IPS-18c (cell line): ENCODE measurements around the gene ACTN2.

Source experiments
- H3K4me3 ChIP-seq: 2 replicates; pipeline ENCODE4 v1.7.0; 2013; ENCODE audit warnings: low read depth, mild to moderate bottlenecking, low read length, moderate library complexity; ENCODE audit not compliant: insufficient read depth
- H3K9me3 ChIP-seq: one replicate; pipeline ENCODE4 v1.6.1; 2013; ENCODE audit warnings: mild to moderate bottlenecking, low read length, moderate library complexity; ENCODE audit not compliant: control insufficient read depth, insufficient read depth

Gene ACTN2

DNA sequence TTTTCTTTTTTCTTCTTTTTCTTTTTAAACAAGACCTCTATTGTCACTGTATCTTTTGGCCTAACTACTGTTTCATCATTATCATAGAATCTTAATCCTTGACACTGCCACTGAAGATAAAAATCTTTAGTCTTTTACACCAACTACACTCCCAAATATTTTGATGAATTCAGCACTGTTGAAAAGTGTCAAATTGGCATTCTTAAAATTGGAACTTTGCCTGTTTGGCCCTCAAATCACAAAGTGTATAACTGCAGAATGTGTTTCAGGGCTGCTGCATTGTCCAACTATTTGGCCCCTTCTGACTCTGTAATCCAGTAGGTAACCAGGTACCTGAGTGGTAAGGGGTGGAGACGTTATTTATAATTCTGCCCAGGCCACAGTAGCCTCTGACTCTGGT lies 34.3 kb downstream of the ACTN2 start:
- H3K9me3 ChIP-seq = no peaks in the 10 kb centered on the region
- H3K4me3 ChIP-seq = no peak overlapping the region

GRCh38 chr1:236724049-236724448 lies 37.8 kb downstream of the ACTN2 start:
- no peaks in the 10 kb centered on the region for H3K9me3 ChIP-seq

GRCh38 chr1:236724506-236724905 lies 38.2 kb downstream of the ACTN2 start:
- Histone ChIP-seq H3K4me3 (no peak overlapping the region), H3K9me3 (no peaks in the 10 kb centered on the region)

More at GRCh38 chr1:236724049-236724448, 37.8 kb downstream of the ACTN2 start:
- H3K4me3 ChIP-seq = no peak overlapping the region

GRCh38 chr1:236725668-236726067 lies 39.4 kb downstream of the ACTN2 start:
- Histone ChIP-seq H3K4me3 (no peak overlapping the region), H3K9me3 (no peaks in the 10 kb centered on the region)

DNA sequence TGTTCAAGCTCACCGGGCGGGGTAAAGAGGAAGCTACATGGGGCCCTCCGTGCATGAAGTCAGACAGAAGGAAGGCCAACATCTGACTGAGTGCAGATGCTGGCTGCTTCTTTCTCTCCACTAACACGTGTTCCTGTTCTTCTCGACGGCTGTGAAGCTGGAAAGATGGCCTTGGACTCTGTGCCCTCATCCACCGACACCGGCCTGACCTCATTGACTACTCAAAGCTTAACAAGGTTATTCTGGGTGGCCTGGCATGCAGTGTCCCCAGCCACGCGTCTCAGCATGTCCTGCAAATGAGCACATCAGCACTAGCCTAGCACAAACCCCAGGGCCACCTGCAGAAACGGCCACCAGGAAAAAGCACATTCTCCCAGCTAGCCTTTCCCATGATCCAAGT lies 41.2 kb downstream of the ACTN2 start:
- Histone ChIP-seq H3K9me3 (no peaks in the 10 kb centered on the region), H3K4me3 (no peak overlapping the region)

GRCh38 chr1:236728752-236729151 lies 42.5 kb downstream of the ACTN2 start:
- Histone ChIP-seq H3K4me3 (no peak overlapping the region), H3K9me3 (no peaks in the 10 kb centered on the region)

DNA sequence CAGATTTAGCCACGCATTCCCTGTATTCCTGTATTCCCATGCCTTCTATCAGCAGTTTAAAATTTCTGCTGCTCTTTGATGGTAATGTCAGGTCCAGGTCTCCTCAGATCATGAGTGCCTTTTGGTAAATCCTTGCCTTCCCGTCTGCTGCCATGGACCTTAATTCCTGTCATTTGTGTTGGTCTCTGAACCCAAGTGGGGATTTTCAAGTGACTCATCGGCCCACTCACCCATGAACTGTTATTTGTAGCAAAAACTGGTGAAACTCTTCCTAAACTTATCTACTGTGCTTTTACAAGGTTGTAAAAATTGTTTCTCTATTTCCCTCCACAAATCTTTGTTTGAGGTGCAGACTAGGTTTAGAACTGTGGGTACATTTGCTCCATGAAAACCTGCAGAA lies 47.4 kb downstream of the ACTN2 start:
- Histone ChIP-seq H3K9me3 (no peaks in the 10 kb centered on the region), H3K4me3 (no peak overlapping the region)

DNA sequence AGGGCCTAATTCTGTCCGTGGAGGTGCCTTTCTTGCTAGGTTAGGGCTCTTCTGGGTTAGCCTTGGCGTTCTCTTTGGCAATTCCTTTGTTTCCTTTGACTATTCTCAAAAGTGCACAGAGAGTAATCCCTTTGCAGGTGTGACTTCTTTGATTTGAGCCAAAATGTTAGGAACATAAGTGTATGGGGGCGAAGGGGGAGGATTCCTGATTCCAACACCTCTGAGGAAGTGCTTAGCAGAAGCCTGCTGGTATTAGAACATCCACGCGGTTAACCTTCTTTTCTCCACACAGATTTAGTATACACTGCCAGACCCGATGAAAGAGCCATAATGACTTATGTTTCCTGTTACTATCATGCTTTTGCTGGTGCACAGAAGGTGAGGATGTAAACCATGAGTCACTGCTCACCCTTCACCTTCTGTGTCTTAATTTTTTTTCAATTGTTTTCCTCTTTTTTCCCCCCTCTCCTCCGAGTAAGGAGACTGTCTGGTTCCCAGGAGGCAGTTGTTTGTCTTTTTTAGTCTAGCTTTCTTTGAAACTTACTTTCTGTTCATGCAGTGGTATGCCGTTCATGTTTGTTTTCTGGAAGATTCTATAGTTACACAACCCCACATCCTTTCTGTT lies 48.0 kb downstream of the ACTN2 start:
- H3K9me3 ChIP-seq = no peaks in the 10 kb centered on the region
- no peak overlapping the region for H3K4me3 ChIP-seq

DNA sequence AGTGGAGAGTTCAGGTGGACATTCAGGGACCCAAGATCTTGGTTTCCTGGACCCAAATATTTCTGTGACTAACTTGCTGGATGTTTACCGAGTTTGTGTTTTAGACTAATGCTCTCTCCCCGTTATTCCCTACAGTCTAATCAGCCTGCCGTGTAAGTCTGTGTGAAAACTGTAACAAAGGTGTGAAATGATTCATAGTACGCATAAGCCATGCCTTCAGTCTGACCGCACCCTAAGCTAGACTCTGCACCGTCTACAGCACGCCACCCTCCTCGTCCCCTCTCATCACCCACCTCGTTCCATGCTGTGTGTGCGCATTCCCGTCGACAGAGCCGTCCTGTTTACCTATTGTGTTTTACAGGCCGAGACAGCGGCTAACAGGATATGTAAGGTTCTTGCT lies 50.5 kb downstream of the ACTN2 start:
- Histone ChIP-seq H3K9me3 (no peaks in the 10 kb centered on the region), H3K4me3 (no peak overlapping the region)

GRCh38 chr1:236741753-236742152 lies 55.5 kb downstream of the ACTN2 start:
- Histone ChIP-seq H3K4me3 (no peak overlapping the region), H3K9me3 (no peaks in the 10 kb centered on the region)

- Histone ChIP-seq H3K4me3 (no peak overlapping the region), H3K9me3 (no peaks in the 10 kb centered on the region)
These were observed 56.3 kb downstream of the ACTN2 start for GRCh38 chr1:236742421-236743160.

DNA sequence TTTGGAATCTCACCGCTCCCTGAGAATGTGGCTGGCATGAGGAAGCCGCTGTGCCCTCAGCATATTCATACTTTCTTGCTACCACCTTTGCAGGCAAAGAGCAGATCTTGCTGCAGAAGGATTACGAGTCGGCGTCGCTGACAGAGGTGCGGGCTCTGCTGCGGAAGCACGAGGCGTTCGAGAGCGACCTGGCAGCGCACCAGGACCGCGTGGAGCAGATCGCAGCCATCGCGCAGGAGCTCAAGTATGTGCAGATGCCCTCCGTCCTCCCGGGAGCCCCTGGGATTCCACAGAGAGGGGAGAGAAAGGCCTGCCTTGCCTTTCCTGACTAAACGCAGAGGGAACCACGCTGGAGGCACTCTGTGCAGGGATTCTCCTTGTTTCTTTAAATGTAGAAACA lies 58.2 kb downstream of the ACTN2 start:
- no peaks in the 10 kb centered on the region for H3K9me3 ChIP-seq

DNA sequence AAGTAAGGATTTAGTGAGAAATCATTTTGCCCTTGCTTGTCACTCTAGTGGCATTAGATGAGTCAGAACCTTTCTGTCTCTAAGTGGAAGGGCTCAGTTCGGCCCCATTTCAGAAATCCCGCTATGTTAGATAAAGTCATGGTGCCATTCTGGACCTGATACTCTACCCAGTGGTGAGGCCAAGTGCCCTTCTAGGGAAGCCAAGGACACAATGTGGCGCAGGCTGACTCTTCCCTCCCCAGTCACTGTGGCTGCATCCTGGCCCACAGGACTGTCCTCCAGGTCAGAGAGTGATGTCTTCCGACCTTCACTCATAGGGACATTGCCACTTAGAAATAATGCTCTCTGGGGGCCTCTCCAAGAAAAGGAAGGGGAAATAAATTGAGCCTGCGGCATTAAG lies 60.5 kb downstream of the ACTN2 start:
- Histone ChIP-seq H3K9me3 (no peaks in the 10 kb centered on the region), H3K4me3 (no peak overlapping the region)

More for the DNA sequence above, 58.2 kb downstream of the ACTN2 start:
- H3K4me3 ChIP-seq = no peak overlapping the region

- no peaks in the 10 kb centered on the region for H3K9me3 ChIP-seq
- H3K4me3 ChIP-seq = no peak overlapping the region
These were observed 61.1 kb downstream of the ACTN2 start for GRCh38 chr1:236747311-236747985.

DNA sequence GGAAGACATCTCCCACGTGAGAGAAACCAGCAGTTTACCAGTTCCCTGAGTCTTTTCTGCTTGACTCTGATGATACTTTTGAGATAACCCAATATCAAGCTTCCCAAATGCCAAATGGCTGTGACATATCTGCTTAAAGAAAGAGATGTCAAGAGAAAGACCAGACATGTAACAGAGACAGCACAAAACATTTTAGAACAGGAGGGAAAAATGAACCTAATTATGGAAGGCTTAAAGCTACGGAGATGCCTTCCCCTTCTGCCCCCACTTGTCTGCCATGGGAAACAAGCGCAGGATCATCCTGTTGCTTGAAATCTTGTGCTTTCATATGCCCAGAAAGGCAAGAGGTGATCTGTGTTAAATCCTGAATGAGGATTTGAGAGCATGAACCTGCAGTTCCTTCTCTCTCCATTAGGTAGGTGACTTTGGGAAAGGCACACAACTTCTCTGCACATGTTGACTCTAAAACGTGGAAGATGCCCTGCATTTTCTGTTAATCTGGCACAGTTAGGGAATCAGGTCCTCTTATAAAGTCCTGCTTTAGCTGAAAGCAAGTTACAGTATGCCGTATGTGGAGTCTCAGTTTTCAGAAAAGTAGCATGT lies 62.1 kb downstream of the ACTN2 start:
- H3K9me3 ChIP-seq = no peaks in the 10 kb centered on the region
- no peak overlapping the region for H3K4me3 ChIP-seq

DNA sequence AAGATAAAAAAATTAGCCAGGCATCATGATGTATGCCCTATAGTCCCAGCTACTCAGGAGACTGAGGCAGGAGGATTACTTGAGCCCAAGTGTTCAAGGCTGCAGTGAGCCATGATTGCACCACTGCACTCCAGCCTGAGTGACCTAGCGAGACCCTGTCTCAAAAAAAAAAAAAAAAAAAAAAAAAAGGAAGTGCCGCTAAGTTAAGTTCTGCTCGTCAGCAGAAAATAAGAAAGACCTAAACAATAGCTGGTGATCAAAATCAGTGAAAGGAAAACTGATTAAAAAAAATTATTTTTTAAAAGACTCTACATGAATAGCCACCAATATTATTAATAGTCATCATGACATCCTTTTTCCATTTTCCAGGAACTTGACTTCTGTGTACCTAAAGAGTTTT lies 64.6 kb downstream of the ACTN2 start:
- Histone ChIP-seq H3K4me3 (no peak overlapping the region), H3K9me3 (no peaks in the 10 kb centered on the region)

DNA sequence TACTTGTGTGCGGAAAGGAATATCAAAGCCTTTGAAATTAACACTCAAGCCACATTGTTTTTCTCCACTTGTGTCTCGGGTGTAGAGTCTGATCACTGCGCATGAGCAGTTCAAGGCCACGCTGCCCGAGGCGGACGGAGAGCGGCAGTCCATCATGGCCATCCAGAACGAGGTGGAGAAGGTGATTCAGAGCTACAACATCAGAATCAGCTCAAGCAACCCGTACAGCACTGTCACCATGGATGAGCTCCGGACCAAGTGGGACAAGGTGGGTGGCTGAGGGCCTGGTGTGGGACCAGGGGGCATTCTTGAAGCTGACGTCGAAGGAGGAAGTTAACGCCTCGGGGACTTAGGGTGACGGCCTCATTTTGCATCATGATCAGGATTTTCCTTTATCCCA lies 65.1 kb downstream of the ACTN2 start:
- H3K4me3 ChIP-seq = no peak overlapping the region

DNA sequence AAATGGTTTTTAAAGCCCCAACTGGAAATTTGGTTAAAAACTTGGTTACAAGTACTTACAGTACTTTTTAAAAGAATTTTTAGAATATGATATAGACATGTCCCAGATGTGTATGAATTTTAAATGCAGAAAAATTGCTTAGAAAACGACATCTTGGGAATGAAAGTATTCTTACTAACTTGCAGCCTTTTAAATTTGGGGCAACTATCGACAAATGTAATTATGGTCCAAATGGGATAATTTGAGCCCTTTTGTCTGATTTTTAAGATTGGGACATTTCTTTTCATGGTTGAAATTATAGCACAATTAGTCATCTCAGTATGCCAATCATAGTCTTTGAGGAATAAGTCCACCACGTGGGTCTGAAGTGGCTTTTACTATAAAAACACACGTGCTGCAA lies 65.6 kb downstream of the ACTN2 start:
- H3K9me3 ChIP-seq = no peaks in the 10 kb centered on the region
- H3K4me3 ChIP-seq = no peak overlapping the region

More for the DNA sequence above, 65.1 kb downstream of the ACTN2 start:
- H3K9me3 ChIP-seq = no peaks in the 10 kb centered on the region
